ENCODE results near the gene GSTA4. TPM values are rescaled to one million over a fixed set of nuclear protein-coding genes. Genes with fewer than 3 reads are reported as not detected.

GSTA4 gene
- total RNA-seq = 29.5 and 35.9 TPM in 2 replicates

GRCh38 chr6:52995089-52995912 lies at the start of gene GSTA4:
Gene GSTA4, minus strand, starts transcription at chr6:52995284. Its CDS starts 1,041 bp downstream, at chr6:52994243.

Other genes with a start within 250 kb of the GSTA4 start
- not detected in 2 replicates for gene GSTA2, start 231.8 kb downstream of the GSTA4 start, total RNA-seq
- gene GSTA1, start 191.5 kb downstream of the GSTA4 start, total RNA-seq = not detected in 2 replicates
- not detected in 2 replicates for gene GSTA5, start 154.5 kb downstream of the GSTA4 start, total RNA-seq
- not detected in 2 replicates for gene GSTA3, start 85.6 kb downstream of the GSTA4 start, total RNA-seq
- gene CILK1, start 66.5 kb upstream of the GSTA4 start, total RNA-seq = 4.5 and 8.9 TPM in 2 replicates
- 41.9 TPM in 2 replicates for gene FBXO9, start 70.1 kb upstream of the GSTA4 start, total RNA-seq
- not detected in 2 replicates for gene GCM1, start 153.6 kb upstream of the GSTA4 start, total RNA-seq